Stimulated activated CD4-positive, alpha-beta T cell treated with anti-CD3 and anti-CD28 coated beads, Interleukin-2, amount 100 ng/mL, for 48 hours (primary cell): ENCODE data around the gene SSNA1.

Experiments used
- DNase-seq, 2 donors: peaks; one replicate each; pipeline ENCODE4 v3.0.0-alpha.2; 2020

The SSNA1 gene

GRCh38 chr9:137168904-137169856, 19.3 kb upstream of the SSNA1 start:
- no peak for DNase-seq

DNA sequence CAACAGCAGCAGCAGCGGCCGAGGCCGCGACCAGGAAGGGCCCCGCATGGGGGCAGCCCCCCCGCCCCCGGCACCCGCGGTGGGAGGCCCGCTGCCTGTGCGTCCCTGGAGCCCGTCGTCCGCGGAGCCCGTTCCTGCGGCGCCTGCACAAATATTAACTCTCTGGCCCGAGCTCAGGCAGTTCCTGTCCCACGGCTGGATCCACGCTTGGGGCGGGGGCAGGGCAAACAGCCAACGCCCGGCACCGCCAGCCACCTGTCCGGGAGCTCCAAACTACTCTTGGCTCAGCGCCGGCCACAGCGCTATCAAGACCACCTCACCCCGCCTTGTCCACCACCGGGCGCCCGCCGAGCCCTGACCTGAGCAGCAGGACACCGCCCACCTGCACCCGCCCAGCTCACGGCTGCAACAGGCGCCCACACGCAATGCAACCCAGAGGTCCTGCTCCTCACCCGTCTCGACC, 18.5 kb upstream of the SSNA1 start, which contains the start of gene LRRC26:
Gene LRRC26, minus strand, starts transcription at position 156 of the 463 bp plus-strand sequence. Its CDS starts 108 bp downstream, at position 48.
- DNase-seq: no peak

- DNase-seq: no peak
Measured at GRCh38 chr9:137170486-137171148, 17.9 kb upstream of the SSNA1 start.

DNA sequence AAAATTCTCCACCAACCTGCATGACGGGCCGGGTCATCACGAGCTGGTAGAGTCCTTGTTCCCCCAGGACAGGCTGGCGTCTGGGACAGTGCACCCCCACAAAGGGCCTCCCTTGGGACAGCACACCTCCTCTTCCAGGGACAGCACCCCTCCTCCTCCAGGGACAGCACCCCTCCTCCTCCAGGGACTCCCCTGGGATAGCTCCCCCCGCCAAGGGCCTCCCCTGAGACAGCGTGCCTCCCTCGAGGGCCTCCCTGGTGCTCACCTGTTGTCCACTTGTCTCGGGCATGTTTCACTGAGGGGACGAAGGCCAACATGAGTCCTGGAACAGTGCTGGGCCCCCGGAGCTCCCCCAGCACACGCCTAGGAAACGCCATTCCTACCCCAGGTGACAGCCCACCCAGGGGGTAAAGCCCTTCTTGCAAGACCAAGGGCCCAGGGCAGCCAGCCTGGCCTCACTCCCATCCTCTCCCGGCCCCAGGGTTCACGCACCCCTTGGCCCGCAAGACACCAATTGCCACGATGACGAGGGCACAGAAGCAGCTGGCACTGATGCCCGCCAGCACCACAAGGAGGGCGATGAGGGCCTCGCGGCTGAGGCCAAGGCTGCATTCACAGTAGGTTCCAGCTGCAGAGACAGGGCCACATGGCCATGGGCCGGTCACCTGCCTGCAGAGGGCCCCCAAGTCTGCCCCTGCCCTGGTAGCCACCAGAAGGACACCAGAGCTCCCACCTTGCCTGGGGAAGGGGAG, 17.2 kb upstream of the SSNA1 start:
- DNase-seq: no peak

DNA sequence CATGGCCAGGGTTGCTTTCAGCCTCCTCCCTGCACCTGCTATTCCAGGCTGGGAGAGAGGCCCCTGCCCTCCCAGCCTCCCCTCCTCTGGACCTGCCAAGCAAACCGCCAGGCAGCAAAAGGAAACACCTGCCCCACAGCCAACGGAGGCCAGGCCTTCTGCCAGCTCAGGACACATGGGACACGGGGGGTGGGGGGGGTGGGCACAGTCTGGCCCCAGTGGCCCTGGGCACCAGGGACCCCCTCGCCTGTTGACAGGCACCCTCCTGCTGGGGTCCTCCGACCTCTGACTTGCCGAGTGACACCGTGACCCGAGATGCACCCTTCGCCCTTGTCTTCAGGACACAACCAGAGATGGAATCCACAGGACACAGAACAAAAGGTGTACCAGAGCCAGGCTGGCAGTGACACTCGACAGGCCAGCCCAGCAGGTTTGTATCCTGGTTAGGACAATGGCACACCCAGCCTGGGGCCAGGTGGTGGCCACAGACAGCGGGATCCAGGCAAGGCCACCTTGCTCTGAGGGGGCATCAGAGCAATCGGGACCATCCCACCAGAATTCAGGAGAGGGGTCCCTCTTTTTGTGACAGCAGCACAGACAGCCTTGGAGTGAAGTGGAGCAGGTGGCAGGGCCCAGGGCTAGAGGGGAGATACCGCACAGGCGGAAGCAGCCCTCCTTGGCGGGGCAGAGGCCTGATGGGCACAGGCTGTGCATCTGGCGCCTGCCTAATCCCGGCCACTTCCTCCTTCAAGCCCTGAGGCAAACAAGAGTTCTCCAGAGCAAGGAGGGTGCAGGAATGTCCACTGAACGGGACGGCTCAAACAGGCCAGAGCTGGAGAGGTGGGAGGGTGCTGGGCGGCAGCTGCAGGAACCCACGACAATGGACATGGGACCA, 15.3 kb upstream of the SSNA1 start:
- DNase-seq: no peak

DNA sequence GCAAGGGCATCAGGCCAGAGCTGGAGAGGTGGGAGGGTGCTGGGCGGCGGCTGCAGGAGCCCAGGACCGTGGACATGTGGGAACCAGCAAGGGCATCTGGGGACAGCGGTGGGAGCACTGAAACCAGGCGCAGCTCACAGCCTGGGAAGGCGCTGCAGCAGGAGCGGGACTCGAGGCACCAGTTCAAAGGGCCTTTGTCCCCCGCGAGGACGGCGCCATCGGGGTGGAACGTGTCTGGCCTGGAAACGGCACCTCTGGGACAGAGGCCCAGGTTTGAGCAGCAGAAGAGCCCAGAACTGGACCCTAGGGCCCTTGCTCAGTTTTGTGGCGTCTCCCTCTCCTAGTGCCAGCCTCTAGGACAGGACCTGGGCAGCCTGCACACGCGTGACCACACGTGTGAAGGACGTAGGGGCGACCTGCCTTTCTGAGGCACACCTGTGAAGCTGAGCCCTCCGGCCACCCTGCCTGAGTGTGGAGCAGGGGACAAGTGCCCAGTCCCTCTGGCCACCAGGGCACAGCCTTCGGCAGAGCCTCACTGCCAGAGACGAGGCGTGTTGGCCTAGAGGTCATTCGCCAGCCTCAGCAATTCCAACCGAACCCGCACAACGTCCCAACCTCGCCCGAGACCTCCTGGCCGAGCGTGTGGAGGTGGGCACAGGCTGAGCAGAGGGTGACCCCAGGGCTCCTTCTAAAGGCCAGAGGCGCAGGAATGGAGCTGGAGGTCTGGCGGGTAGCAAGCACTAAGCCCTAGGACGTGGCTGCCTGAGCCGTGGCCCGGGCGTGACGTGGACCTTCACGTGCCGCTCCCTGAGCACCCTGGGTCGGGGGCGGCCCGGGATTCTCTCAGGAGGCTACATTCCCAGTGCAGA, 14.4 kb upstream of the SSNA1 start:
- DNase-seq: no peak

DNA sequence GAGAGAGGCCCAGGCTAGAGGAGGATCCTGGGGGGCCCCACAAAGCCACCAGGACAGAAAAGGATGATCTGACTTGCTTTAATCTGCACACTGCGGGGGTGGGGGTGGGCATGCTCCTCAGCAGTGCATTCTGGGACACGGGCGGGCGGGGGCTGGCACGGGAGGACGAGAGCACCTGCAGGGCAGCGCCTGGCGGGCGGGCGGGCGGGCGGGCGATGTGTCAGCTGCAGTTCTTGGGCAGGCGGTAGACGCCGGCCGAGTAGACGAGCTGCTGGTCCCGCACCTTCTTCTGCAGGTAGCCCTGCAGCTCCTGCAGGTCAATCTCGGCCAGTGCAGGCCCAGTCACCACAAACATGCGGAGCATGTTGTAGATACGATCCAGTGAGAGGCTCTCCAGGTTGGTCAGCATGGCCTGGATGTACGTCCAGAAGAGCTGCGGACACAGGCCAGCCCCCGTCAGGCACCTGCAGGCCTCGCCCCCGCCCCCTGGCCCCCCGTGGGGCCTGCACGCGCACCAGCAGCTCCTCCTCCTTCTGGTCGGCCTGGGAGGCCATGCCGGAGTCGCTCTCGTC, 13.7 kb upstream of the SSNA1 start:
- DNase-seq: no peak

DNA sequence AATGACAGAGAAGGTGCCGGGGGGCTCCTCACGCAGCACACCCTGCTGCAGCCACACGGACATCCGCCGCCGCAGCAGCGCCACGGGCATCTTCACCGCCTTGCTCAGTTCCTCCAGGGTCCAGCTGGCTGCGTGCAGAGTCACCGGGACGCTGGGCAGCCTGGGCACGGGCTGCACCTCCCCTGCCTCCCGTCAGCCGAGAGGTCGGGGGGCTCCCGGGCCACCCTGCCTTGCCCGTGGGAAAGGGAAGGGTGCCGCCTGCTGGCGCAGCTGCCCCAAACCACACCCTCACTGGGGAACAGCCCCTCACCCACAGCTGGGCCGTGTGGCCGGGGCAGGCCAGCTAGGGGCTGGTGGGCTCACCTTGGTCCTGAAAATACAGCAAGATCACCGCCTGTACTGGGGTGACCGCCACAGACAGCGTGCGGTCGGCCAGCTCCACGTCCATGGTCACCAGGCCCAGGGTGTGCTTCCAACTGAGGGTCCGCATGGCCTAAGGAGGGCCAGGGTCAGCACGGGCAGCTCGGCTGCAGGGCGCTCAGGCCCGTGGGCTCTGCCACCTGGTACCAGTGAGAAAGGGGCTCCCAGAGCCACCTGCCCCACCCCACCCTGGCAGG, 13.0 kb upstream of the SSNA1 start:
- DNase-seq: no peak

DNA sequence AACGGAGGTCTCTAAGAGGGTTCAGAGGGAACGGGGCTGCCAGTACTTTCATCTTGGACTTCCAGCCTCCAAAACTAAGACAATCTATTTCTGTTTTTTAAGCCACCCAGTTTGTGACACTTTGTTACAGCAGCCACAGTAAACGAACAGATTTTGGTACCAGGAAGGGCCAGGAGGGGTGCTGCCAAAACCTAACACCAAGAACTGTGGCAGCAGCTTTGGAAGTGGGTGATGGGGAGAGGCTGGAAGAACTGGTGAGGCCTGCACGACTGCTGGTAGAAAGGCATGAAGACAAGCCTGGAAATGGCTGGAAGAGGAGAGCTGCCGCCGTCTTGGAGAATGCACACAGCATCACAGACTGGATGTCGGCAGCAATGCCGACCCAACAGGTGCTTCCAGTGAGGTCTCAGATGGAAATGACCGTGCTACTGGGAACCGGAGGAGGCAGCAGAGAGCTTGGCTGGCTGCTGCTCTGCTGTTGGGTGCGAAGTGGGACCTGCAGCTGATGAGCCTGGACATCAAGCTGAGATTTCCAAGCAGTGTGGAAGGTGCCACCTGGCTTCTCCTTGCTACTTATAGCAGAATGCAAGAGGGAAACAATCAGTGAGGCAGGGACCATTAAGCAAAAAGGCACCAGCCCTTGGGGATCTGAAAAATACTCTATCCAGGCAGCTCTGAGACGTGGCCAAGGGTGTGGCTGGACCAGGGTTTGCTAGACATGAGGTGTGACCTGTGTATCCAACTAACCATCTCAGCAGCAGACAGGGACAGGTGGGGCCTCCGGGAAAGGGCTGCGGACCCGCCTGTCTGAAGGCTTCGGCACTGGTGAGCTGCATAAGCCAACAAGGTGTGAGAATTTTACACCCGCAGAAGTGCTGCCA, 11.9 kb upstream of the SSNA1 start:
- DNase-seq: no peak

DNA sequence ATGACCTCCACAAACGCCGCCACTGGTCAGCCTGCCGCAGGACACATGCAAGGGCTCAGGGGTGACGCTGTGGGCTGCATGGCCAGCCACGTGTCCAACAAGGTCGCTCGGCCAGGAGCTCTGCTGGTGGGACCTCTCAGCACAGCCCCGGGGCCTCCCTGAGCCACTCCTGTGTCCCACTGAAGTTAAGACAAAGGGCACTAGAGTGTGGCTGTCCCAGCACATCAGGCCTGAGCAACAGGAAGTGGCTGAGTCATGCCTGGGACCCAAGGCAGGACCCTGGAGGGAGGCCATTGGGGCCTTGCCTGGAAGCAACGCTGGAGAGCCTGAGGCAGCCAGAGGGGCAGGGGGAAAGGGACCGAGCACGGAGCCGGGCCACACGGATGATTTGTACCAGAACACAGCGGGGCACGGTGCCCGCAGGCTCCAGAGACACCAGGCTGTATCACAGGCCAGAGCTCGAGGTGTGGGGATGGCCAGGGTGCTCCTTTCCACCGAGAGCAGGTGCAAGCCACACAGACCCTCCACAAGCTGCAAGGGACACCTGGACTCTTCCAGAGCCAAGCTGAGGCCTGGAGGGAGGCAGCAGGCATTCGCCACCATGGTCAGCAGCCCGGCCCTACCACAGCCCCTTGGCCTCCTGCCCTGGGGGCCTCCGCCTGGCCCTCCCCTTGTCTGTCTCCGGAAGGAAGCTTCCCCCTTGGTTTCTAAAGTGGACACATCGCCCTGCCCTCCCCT, 10.1 kb upstream of the SSNA1 start:
- no peak for DNase-seq

DNA sequence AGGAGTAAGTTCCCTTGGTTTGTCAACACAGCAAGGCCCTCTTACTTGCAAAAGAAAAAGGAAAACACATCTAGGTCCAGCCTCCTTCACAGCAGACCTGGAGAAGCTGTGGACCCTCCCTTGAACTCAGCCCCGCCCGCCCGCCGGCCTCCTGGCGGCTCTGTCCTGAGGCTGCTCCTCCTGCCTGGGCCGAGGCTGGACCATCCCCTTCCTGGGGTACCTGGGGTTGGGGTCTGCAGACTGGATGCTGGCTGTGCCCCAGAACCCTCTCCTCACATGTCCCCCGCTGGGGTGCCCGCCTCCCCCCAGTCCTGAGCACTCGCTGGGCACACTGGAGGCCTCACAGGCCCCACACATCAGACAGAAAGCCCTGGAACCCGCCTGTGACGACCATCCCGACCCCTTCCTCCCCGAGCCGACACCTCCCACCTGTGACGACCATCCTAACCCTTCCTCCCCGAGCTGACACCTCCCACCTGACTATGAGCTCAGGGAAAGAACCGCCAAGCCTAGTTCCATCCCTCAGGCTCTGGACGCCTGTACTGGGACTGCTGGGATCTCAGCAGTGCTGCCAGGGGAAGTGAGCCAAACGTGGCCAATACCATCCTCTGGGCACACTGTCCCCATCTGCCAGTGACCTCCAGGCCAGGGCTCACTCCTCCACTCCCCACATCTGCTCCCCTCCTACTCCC, 9.4 kb upstream of the SSNA1 start:
- DNase-seq: no peak

DNA sequence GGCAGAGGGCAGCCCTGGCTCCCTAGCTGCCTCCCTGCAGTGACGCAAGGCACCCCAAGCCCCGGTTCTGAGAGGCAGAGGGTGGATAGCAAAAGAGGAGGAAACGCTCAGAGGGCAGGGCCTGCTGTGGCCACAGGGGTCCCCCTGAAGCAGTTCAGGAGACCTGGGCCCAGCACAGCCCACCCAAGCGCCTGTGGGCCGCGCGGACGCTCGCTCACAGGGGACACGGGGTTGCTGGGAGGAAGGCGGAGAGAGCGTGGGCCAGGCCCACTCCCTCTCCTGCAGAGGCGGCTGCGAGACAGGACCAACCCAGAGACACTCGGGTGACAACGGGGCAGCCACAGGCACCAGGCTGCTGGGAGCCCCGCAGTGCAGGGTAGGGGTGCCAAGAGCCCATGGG, 8.7 kb upstream of the SSNA1 start:
- DNase-seq: no peak

- no peak for DNase-seq
Measured at GRCh38 chr9:137180491-137180890, 8.0 kb upstream of the SSNA1 start.

DNA sequence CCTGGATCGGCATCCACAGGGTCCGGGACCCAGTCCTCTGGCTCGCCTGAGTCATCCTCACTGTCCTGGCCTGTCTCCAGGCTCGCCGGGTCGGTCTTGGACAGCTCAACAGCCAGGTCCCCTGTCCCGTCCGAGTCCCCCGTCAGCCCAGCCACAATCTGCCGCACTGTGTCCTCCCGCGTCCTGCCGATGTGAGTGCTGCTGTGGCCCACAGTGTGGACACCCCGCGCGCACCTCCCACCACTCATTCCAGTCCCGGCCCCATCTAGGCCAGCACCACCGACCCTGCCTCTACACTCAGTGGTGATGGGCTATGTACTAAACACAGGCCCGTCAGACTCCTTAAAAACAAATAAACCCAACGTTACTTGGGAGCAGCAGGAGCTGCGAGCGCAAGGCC, 6.8 kb upstream of the SSNA1 start:
- DNase-seq: no peak

GRCh38 chr9:137182836-137183235, 5.6 kb upstream of the SSNA1 start:
- no peak for DNase-seq

GRCh38 chr9:137183980-137184595, 4.4 kb upstream of the SSNA1 start:
- no peak for DNase-seq

GRCh38 chr9:137184881-137185660, 3.4 kb upstream of the SSNA1 start:
- no peak for DNase-seq
